HTR-8/SVneo (cell line): Measurements from ENCODE around the gene CNTN2.

Experiments used
- DNase-seq: peaks from one replicate; pipeline ENCODE4 v3.0.0; 2011; ENCODE audit warnings: low spot score, mixed read lengths; ENCODE audit not compliant: insufficient read length
- FAIRE-seq: peaks from 2 replicates; lab custom pipeline; 2011; peaks lifted over from hg19 to GRCh38; lab: Jason Lieb, UNC

CNTN2 gene

GRCh38 chr1:205109711-205110110 is 66.7 kb downstream of the CNTN2 start:
- no peak for FAIRE-seq
- DNase-seq: no peak

- no peak for DNase-seq
- FAIRE-seq: no peak
These were observed 68.3 kb downstream of the CNTN2 start for GRCh38 chr1:205111354-205111753.

- DNase-seq (no peak), FAIRE-seq (no peak)
These were observed 75.7 kb downstream of the CNTN2 start for GRCh38 chr1:205118752-205119151.

GRCh38 chr1:205121660-205122488 is 78.9 kb downstream of the CNTN2 start, which contains the start of gene RBBP5:
Gene RBBP5, minus strand, starts transcription at chr1:205121978. Its CDS starts 105 bp downstream, at chr1:205121873.
- FAIRE-seq: no peak
- DNase-seq: peak; percentile 95

- no peak for FAIRE-seq
- DNase-seq: no peak
These were observed 79.5 kb downstream of the CNTN2 start for GRCh38 chr1:205122489-205122882.

GRCh38 chr1:205124726-205125125 is 81.7 kb downstream of the CNTN2 start:
- no peak for DNase-seq
- no peak for FAIRE-seq

- FAIRE-seq: no peak
- no peak for DNase-seq
These were observed 84.6 kb downstream of the CNTN2 start for GRCh38 chr1:205127646-205128045.
